Activated CD4-positive, CD25-positive, alpha-beta regulatory T cell treated with anti-CD3 and anti-CD28 coated beads, Interleukin-2, amount 50 U/mL, for 16 hours (primary cell): ENCODE data around the gene PARP6.

Experiments
- DNase-seq: peaks from one replicate; pipeline ENCODE4 v3.0.0-alpha.2; 2020; ENCODE audit warnings: low read depth, low spot score

Gene PARP6

GRCh38 chr15:72231833-72232478 lies 40.4 kb downstream of the PARP6 start:
- no peak for DNase-seq

DNA sequence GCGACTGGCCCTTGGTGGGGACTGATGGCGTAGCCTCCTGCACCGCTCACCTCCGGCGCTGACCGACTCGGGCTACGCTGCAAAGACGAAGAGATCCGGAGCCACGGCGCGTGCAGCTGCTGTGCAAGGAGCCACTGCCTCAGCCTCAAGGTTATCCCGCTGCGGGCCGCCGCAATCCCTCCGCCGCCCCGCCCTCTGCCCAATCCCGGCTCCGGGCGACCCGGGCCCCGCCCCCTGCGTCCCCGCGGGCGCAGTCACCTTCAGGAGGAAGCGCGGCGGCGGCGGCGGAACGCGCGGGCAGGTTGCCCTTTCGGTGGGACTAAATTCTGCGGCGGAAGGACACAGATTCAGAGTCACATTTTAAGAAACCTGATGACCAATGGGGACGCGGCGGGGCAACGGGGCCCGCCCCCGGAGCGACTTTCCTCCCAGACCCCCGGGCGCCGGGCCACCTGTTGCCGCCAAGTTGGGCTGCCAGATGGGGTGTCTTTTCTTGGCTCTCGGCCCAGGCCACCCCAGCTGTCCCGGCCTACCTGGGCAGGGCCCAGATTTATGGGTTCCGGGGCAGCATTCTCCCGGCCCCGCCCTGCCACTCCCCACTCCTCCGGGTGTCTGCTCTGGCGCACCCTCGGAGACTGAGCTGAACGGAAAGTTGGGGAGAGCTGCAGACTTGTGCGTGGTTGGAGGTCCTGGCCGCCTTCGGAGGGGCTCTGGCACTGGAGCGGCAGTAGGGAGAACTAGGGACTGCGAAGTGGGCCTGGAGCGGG lies 41.1 kb downstream of the PARP6 start, which contains the start of gene PKM:
Gene PKM (minus strand): TSS at position 125 of the 767 bp plus-strand sequence. CDS start 12,093 bp downstream, outside the sequence.
- DNase-seq = peak; percentile 84

DNA sequence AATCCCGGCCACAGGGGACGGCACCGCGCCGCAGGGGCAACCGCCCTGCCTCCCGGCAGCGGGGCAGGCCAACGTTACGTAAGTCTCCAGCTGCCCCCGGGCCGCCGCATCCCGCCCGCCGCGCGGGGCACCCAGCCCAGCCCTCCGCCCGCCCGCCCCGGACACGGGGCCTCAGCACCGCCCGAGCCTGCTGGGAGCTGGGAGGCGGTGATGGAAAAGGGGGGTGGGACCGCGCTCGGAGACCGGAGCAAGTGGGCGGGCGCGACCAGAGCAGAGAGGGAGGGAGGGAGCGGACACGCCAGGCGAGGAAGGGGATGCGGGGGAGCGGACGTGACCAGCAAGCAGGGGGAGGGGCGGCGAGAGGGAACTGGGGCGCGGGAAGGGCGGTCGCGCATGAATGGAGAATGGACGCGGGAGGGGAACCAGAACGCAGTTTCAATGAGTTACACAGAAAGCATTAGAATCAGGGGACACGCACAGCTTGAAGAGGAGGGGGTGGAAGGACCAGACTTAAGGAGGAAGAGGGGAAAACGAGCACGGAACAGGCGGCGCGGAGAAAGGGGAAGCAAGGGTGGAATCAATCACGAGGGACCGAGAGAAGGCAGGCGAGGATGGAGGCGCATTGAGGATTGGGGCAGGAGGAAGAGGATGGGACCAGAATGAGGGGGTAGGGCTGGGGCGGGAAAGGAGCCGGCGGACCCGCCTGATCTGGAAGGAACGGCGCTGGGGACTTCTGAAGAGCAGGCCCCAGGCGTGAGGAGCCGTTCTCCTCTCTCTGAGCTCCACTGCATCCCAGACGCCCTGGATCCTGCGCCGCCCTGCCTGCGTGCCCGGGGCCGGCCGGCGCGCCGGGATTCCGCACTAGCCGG lies 41.9 kb downstream of the PARP6 start:
- DNase-seq = peak; percentile 52

- no peak for DNase-seq
These were observed 42.5 kb downstream of the PARP6 start for GRCh38 chr15:72229947-72230196.

DNA sequence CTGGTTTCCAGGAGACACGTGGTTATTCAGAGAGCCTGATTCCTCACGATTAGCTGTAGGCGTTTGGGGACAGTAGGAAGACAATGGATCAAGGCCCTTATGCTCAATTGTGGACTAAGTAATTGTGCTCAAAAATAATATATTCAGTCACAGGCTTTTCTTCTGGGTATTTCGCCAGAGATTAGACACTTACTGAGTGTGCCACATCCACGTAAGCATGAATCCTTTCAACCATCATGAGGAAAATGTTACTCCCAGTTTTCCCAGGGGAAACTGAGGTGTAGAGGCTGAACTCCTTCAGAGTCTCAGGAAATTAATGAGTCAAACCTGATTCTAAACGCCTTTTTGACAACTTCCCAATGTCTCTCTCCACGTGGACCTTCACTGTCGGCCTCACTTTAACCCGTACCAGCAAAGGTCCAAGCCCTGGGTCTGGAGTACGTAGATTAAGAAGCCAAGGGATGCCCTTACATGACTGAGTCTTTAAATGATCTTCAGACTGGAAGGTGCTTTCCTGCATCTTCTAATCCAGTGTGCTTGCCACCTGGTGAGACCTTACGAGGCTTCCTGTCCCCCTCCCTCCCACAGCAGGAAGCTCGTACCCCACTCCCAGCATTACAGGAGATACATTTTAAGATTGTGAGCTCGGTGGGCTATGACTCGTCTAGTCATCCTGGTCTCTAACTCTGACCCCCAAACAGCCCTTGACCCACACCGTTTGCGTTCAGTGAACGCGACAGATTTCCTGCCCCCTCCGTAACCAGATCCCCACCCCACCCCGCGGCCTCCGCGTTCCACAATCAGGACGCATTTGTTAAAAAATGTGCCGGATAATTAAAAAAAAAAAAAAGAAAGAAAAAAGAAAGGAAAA lies 43.0 kb downstream of the PARP6 start:
- DNase-seq = no peak

GRCh38 chr15:72227720-72228119 lies 44.6 kb downstream of the PARP6 start:
- DNase-seq = peak; percentile 13

GRCh38 chr15:72227192-72227586 lies 45.2 kb downstream of the PARP6 start:
- DNase-seq = peak; percentile 18

DNA sequence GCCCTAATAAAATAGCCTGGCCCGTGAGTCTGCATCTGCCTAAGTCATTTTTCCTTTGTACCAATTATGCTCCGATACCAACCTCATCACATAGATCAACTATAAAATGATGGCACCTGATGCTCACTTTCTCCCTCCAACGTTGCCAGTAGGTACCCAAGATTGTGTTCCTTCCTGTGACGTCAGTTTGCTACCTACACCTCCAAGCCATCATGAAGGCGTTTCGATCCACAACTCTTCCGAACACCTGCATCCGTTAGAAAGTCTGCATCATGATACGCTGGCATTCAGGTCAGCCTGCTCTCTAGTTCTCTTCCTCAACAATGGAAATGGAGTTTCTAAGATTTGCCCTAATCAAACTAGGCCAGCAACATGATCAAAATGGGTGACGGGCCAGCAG lies 49.1 kb downstream of the PARP6 start:
- no peak for DNase-seq

GRCh38 chr15:72222393-72222792 lies 50.0 kb downstream of the PARP6 start:
- no peak for DNase-seq

DNA sequence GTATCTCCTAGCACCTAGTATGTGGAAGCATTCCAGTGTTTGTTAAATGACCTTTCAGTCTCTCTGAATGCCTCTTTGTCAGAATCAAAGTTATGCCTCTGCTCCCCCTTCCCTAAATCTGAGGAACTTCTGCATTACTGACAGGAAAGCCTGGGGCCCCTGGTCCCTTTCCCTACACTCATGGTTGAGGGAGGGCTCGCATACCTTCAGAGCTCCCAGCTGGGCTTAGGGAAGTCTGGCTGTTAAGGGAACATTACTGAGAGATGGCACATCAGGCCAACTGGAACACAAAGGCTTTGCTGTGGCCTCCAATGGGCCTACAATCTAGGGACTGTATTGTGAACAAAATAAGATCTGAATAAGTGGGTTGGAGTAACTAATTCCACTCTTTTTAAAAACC lies 51.7 kb downstream of the PARP6 start:
- no peak for DNase-seq

- DNase-seq = no peak
These were observed 55.1 kb downstream of the PARP6 start for GRCh38 chr15:72217216-72217615.

- no peak for DNase-seq
These were observed 56.3 kb downstream of the PARP6 start for GRCh38 chr15:72216079-72216478.

- DNase-seq = no peak
These were observed 64.7 kb downstream of the PARP6 start for GRCh38 chr15:72207558-72208085.

GRCh38 chr15:72206677-72207000 lies 65.7 kb downstream of the PARP6 start:
- no peak for DNase-seq

DNA sequence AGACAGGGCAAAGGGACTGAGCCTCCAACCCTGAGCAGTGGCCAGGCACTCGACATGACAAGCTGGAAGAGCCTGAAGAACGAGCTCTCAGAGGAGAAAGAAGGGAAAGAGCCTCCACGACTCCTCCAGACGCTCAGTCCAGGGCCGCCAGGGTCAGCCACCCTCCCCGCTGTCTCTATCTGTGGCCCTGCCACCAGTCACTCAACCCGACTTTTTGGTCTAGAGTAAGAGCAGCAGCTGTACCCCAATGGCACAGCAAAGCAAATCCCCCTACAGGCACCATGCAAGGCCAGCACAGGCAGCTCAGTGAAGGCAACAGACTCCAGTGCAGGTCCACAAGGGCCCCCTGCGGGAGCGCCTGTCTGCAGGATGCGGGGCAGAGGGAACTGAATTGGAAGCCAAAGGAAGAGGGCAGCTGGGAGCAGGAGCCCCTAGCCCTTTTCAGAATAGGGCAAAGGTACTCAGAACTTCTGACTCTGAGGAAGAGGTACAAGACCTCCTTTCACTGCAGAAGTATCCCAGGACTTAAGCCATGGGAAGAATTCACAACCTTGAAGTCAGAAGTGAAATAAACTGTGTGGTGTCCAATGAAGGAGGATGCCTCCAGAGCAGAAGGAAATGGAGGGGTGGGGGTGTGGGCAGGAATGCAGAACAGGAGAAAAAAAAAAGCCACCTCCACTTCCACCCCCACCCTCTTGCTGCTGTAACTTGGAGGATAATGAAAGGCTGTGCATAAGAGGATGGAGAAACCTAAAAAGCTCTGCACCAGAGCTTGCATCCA lies 66.3 kb downstream of the PARP6 start:
- no peak for DNase-seq

GRCh38 chr15:72205273-72205672 lies 67.1 kb downstream of the PARP6 start:
- no peak for DNase-seq

DNA sequence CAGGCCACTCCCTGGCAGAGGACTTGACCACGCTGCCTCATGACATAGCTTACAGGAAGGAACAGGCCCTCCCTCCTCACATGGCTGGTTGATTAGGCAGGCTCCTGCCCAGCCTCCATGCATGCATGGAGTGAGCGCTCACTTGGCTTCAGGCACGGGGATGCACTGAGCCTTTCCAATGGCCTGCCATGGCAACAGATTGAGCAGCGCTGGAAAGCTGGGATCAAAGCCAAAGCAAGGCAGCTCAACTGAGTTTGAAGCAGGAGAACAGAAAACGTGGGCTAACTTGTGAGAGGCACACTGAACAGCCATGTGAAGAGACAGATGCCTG lies 68.9 kb downstream of the PARP6 start:
- no peak for DNase-seq

GRCh38 chr15:72202801-72203506 lies 69.4 kb downstream of the PARP6 start:
- no peak for DNase-seq

DNA sequence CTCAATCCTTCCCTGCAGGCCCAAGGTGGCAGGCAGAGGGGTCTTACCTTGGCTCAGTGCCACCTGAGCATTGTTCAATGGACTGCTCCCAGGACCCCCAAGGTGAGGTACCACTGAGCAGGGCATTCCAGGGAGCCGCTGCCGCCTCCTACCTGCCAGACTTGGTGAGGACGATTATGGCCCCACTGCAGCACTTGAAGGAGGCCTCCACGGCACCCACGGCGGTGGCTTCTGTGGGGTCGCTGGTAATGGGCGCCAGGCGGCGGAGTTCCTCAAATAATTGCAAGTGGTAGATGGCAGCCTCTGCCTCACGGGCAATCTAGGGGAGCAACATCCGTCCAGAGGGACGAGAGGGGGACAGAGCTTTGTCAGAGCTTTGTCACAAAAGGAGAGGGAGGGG lies 70.1 kb downstream of the PARP6 start:
- no peak for DNase-seq

DNA sequence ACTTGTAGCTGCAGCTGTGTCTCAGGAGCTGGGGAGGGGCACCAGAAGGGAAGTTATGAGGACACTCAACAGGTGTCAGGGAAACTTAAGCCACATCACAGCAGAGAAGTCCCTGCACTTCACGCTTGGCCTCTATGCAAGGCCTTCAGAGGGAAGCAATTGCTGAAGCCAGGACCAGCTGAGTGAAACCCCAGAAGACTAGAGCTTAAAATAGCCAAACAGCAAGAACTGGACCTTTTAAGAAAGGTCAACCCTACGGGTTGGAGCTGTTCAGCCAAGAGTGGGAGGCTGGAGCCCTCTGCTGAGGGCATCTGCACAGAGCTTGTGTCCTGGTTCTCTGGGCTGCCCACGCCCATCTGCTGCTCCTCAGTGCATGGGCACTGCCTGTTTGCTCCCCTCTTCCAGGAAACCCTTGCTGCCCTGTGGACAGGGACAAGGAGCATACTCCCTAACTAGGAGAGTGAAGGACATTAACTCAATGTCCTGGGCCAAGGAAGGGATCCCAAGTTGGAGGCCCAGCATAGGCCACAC lies 70.9 kb downstream of the PARP6 start:
- DNase-seq = no peak
